HUES64 (cell line): Measurements from ENCODE around the gene HSPA1A.
"Not testable (repeated sequence)": the region's sequence is repeated elsewhere in the genome, so short reads cannot be mapped to it uniquely, and the experiment has no call there.

Experiments used
- H3K27ac ChIP-seq: 2 replicates; pipeline ENCODE4 v1.7.0; 2013; ENCODE audit warnings: low read depth, low read length, inconsistent platforms
- H3K27me3 ChIP-seq: 2 replicates; pipeline ENCODE4 v1.6.1; 2013; ENCODE audit warnings: mild to moderate bottlenecking, low read length; ENCODE audit not compliant: insufficient read depth
- H3K36me3 ChIP-seq: 2 replicates; pipeline ENCODE4 v1.6.1; 2013; ENCODE audit warnings: mild to moderate bottlenecking, low read length; ENCODE audit not compliant: insufficient read depth
- H3K4me1 ChIP-seq: 2 replicates; pipeline ENCODE4 v1.6.1; 2013; ENCODE audit warnings: mild to moderate bottlenecking, low read length, moderate library complexity; ENCODE audit not compliant: insufficient read depth
- H3K4me3 ChIP-seq: 2 replicates; pipeline ENCODE4 v1.5.1; 2013; ENCODE audit warnings: mild to moderate bottlenecking, low read length, moderate library complexity
- H3K9ac ChIP-seq: 2 replicates; pipeline ENCODE4 v1.6.1; 2013; ENCODE audit warnings: mild to moderate bottlenecking, low read depth, low read length
- H3K9me3 ChIP-seq: 2 replicates; pipeline ENCODE4 v1.6.1; 2013; ENCODE audit warnings: low read depth, low read length; ENCODE audit not compliant: insufficient read depth
- WGBS: fragments of 150-250, 120-280 bp; methylation state at CpG from one replicate; pipeline ENCODE4 v1.1.7; 2013; ENCODE audit warnings: missing lambda C conversion rate; 5-methylcytosine and 5-hydroxymethylcytosine counted together

HSPA1A gene

GRCh38 chr6:31839779-31840126 lies 24.4 kb downstream of the HSPA1A start:
- not testable (repeated sequence) for H3K27me3 ChIP-seq, H3K9ac ChIP-seq, H3K4me3 ChIP-seq, H3K9me3 ChIP-seq, H3K27ac ChIP-seq, H3K4me1 ChIP-seq
- peaks cover 55% of the 10 kb centered on the region for H3K36me3 ChIP-seq
- WGBS: 94% methylated on average over 8 of the region's 8 CpGs

- Histone ChIP-seq H3K36me3 (peaks cover 39% of the 10 kb centered on the region), H3K27ac (no peak overlapping the region), H3K27me3 (no peaks in the 10 kb centered on the region), H3K9ac (no peak overlapping the region), H3K4me1 (peaks cover 5% of the 10 kb centered on the region), H3K4me3 (no peak overlapping the region), H3K9me3 (no peaks in the 10 kb centered on the region)
- WGBS: 95% methylated on average over 9 of the region's 9 CpGs
These were observed 26.7 kb downstream of the HSPA1A start for GRCh38 chr6:31842053-31842452.

GRCh38 chr6:31844507-31844906 lies 29.2 kb downstream of the HSPA1A start:
- Histone ChIP-seq H3K4me1 (no peaks in the 10 kb centered on the region), H3K36me3 (peaks cover 14% of the 10 kb centered on the region), H3K27me3 (no peaks in the 10 kb centered on the region), H3K9me3 (no peaks in the 10 kb centered on the region), H3K27ac (no peak overlapping the region), H3K9ac (no peak overlapping the region), H3K4me3 (no peak overlapping the region)
- 100% methylated on average over 3 of the region's 3 CpGs for WGBS

- WGBS: 88% methylated on average over 2 of the region's 2 CpGs
- H3K36me3 ChIP-seq: no peaks in the 10 kb centered on the region
- H3K9ac ChIP-seq: no peak overlapping the region
- no peaks in the 10 kb centered on the region for H3K4me1 ChIP-seq
- no peak overlapping the region for H3K27ac ChIP-seq
- no peaks in the 10 kb centered on the region for H3K9me3 ChIP-seq
- H3K4me3 ChIP-seq: no peak overlapping the region
- H3K27me3 ChIP-seq: no peaks in the 10 kb centered on the region
These were observed 32.1 kb downstream of the HSPA1A start for GRCh38 chr6:31847276-31847978.

GRCh38 chr6:31850765-31851484 lies 35.6 kb downstream of the HSPA1A start:
- H3K4me1 ChIP-seq: no peaks in the 10 kb centered on the region
- no peak overlapping the region for H3K27ac ChIP-seq
- H3K4me3 ChIP-seq: no peak overlapping the region
- H3K9ac ChIP-seq: no peak overlapping the region
- WGBS: 99% methylated on average over 2 of the region's 2 CpGs
- H3K9me3 ChIP-seq: peaks cover 7% of the 10 kb centered on the region; the same call in 1 of the 2 replicates
- H3K36me3 ChIP-seq: no peaks in the 10 kb centered on the region
- H3K27me3 ChIP-seq: no peaks in the 10 kb centered on the region

GRCh38 chr6:31851485-31851832 lies 36.1 kb downstream of the HSPA1A start:
- H3K4me1 ChIP-seq: no peaks in the 10 kb centered on the region
- peaks cover 7% of the 10 kb centered on the region; the same call in 1 of the 2 replicates for H3K9me3 ChIP-seq
- no peak overlapping the region for H3K9ac ChIP-seq
- no peaks in the 10 kb centered on the region for H3K36me3 ChIP-seq
- H3K27ac ChIP-seq: no peak overlapping the region
- no peak overlapping the region for H3K4me3 ChIP-seq
- WGBS: 86% methylated on average over 2 of the region's 2 CpGs
- H3K27me3 ChIP-seq: no peaks in the 10 kb centered on the region

DNA sequence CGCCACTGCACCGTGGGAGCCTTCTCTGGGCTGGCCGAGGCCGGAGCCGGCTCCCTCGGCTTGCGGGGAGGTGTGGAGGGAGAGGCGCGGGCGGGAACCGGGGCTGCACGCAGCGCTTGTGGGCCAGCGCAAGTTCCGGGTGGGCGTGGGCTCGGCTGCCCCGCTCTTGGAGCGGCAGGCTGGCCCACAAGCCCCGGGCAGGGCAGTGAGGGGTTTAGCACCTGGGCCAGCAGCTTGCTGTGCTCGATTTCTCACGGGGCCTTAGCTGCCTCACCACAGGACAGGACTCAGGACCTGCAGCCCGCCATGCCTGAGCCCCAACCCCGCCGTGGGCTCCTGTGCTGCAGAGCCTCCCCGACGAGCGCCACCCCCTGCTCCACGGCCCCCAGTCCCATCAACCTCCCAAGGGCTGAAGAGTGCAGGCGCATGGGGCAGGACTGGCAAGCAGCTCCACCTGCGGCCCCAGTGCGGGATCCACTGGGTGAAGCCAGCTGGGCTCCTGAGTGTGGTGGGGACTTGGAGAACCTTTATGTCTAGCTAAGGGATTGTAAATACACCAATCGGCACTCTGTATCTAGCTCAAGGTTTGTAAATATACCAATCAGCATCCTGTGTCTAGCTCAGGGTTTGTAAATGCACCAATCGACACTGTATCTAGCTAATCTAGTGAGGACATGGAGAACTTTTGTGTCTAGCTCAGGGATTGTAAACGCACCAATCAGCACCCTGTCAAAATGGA lies 36.8 kb downstream of the HSPA1A start:
- H3K27me3 ChIP-seq, H3K4me3 ChIP-seq, H3K36me3 ChIP-seq, H3K9me3 ChIP-seq, H3K27ac ChIP-seq, H3K9ac ChIP-seq, H3K4me1 ChIP-seq: not testable (repeated sequence)
- WGBS: 90% methylated on average over 35 of the region's 35 CpGs

DNA sequence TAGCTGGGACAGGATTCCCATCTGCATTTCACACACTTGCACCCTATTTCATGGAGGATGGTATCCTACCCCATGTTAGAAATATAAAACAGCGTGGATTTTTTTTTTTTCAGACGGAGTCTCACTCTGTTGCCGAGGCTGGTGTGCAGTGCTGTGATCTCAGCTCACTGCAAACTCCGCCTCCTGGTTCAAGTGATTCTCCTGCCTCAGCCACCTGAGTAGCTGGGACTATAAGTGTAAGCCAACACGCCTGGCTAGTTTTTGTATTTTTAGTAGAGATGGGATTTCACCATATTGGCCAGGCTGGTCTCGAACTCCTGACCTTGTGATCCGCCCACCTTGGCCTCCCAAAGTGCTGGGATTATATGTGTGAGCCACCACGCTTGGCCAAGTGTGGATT lies 42.4 kb downstream of the HSPA1A start:
- H3K9ac ChIP-seq, H3K4me3 ChIP-seq, H3K4me1 ChIP-seq, H3K27me3 ChIP-seq, H3K27ac ChIP-seq, H3K9me3 ChIP-seq: not testable (repeated sequence)
- 96% methylated on average over 8 of the region's 8 CpGs for WGBS
- H3K36me3 ChIP-seq: peaks cover 30% of the 10 kb centered on the region

GRCh38 chr6:31858707-31859106 lies 43.4 kb downstream of the HSPA1A start:
- Histone ChIP-seq H3K36me3 (peaks cover 30% of the 10 kb centered on the region), H3K27me3 (no peaks in the 10 kb centered on the region), H3K4me1 (no peaks in the 10 kb centered on the region; the same call in 1 of the 2 replicates), H3K9ac (no peak overlapping the region), H3K27ac (no peak overlapping the region), H3K9me3 (peaks cover 7% of the 10 kb centered on the region; the same call in 1 of the 2 replicates), H3K4me3 (no peak overlapping the region)
- WGBS: 96% methylated on average over 8 of the region's 8 CpGs

DNA sequence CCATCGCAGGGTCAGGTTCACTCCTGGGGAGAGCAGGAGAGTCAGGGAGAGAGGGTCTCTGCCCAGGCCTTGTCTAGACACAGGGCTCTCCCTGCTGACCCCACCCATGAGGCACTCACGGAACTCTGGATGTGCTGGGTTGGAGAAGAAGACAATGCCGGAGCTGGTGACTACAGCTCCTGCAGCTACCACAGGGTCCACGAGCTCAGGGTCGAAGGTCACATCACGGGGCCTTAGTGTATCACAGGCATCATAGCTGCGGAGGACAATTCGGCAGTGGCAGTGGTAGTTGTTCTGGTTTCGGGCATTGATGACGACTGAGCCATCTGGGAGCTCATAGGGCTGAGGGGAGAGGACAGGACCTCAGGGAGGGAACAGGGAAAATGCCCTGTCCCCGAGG lies 44.6 kb downstream of the HSPA1A start:
- Histone ChIP-seq H3K4me1 (no peaks in the 10 kb centered on the region; the same call in 1 of the 2 replicates), H3K9ac (no peak overlapping the region), H3K27me3 (no peaks in the 10 kb centered on the region), H3K27ac (no peak overlapping the region), H3K4me3 (no peak overlapping the region), H3K9me3 (peaks cover 7% of the 10 kb centered on the region; the same call in 1 of the 2 replicates), H3K36me3 (peaks cover 30% of the 10 kb centered on the region)
- 95% methylated on average over 11 of the region's 11 CpGs for WGBS

- H3K9ac ChIP-seq: no peak overlapping the region
- no peaks in the 10 kb centered on the region; the same call in 1 of the 2 replicates for H3K4me1 ChIP-seq
- H3K36me3 ChIP-seq: peaks cover 30% of the 10 kb centered on the region
- H3K4me3 ChIP-seq: no peak overlapping the region
- WGBS: 94% methylated on average over 13 of the region's 13 CpGs
- peaks cover 5% of the 10 kb centered on the region; the same call in 1 of the 2 replicates for H3K9me3 ChIP-seq
- H3K27me3 ChIP-seq: no peaks in the 10 kb centered on the region
- no peak overlapping the region for H3K27ac ChIP-seq
These were observed 45.0 kb downstream of the HSPA1A start for GRCh38 chr6:31860349-31860748.
